Activated T-helper 2 cell treated with anti-CD3 and anti-CD28 coated beads, Interferon-gamma antibody, Interleukin-2, Interleukin-4, amounts not matched to agents 10 μg/mL and 5 μg/mL and 100 μg/mL, durations not matched to agents 14 hours and 24 hours and 36 hours (primary cell): ENCODE results near the gene PPM1E. TPM values are rescaled to one million over a fixed set of nuclear protein-coding genes. Genes with fewer than 3 reads are reported as not detected.

ENCODE experiments used
- DNase-seq: peaks from one replicate; pipeline ENCODE4 v3.0.0; 2021; ENCODE audit warnings: low spot score
- H3K27ac Mint-ChIP-seq: one replicate; pipeline ENCODE4 v1.8.0; 2021; ENCODE audit warnings: mixed read lengths
- H3K27me3 Mint-ChIP-seq: one replicate; pipeline ENCODE4 v1.8.0; 2021; ENCODE audit warnings: low read depth, mixed read lengths
- H3K36me3 Mint-ChIP-seq: one replicate; pipeline ENCODE4 v1.8.0; 2021; ENCODE audit warnings: low read depth, mixed read lengths
- H3K4me1 Mint-ChIP-seq: one replicate; pipeline ENCODE4 v1.8.0; 2021; ENCODE audit warnings: low read depth, mixed read lengths
- H3K4me3 Mint-ChIP-seq: one replicate; pipeline ENCODE4 v1.8.0; 2021; ENCODE audit warnings: low read depth, mild to moderate bottlenecking, moderate library complexity, mixed read lengths
- H3K9me3 Mint-ChIP-seq: one replicate; pipeline ENCODE4 v1.8.0; 2021; ENCODE audit warnings: mixed read lengths
- intact Hi-C: fragments of 100-400 bp; cut with micrococcal nuclease; formaldehyde crosslinking; loops from one replicate; pipeline ENCODE4 v1.15.1; 2023
- total RNA-seq: library from RNA; stranded (reverse); gene quantifications from 2 replicates; pipeline ENCODE4 v1.2.3, GENCODE V29; 2022

The PPM1E gene
- total RNA-seq, 1 donor from 2014 or later, result not detected

GRCh38 chr17:58899191-58899590 is 143.5 kb downstream of the PPM1E start:
- H3K27ac Mint-ChIP-seq, result no peak overlapping the region
- H3K27me3 Mint-ChIP-seq, result peaks cover 2% of the 10 kb centered on the region
- no peak overlapping the region for H3K4me3 Mint-ChIP-seq
- intact Hi-C loops, result no loop called here
- H3K9me3 Mint-ChIP-seq, result no peaks in the 10 kb centered on the region
- no peak for DNase-seq
- H3K4me1 Mint-ChIP-seq, result no peaks in the 10 kb centered on the region
- H3K36me3 Mint-ChIP-seq, result no peaks in the 10 kb centered on the region

DNA sequence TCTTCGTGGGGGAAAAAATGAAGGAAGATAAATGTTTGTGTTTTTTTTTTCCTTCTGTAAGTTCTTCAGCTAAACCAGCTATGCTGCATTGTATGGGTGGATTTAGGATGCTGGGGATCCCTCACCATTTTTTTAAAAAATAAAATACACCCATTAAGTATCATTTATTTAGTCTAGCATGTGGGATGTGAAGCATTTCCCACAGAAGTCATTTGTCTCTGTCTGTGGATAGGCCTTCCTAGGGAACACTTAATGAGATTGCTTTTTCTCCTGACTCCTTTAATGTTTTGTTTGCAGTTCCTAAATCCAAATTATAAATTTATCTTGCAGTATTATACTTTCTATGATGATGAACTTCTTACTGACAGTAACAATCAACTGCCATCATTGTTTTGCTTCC is 146.7 kb downstream of the PPM1E start:
- Mint-ChIP-seq H3K27ac (no peak overlapping the region), H3K9me3 (peaks cover 5% of the 10 kb centered on the region), H3K27me3 (peaks cover 2% of the 10 kb centered on the region), H3K36me3 (no peaks in the 10 kb centered on the region), H3K4me1 (no peaks in the 10 kb centered on the region), H3K4me3 (no peak overlapping the region)
- intact Hi-C loops, result no loop called here
- no peak for DNase-seq

- Mint-ChIP-seq H3K27me3 (peaks cover 5% of the 10 kb centered on the region), H3K4me1 (no peaks in the 10 kb centered on the region), H3K36me3 (no peaks in the 10 kb centered on the region), H3K4me3 (no peak overlapping the region), H3K9me3 (peaks cover 17% of the 10 kb centered on the region), H3K27ac (no peak overlapping the region)
- no peak for DNase-seq
- intact Hi-C loops, result no loop called here
Observed at GRCh38 chr17:58911741-58912343, 156.2 kb downstream of the PPM1E start.

DNA sequence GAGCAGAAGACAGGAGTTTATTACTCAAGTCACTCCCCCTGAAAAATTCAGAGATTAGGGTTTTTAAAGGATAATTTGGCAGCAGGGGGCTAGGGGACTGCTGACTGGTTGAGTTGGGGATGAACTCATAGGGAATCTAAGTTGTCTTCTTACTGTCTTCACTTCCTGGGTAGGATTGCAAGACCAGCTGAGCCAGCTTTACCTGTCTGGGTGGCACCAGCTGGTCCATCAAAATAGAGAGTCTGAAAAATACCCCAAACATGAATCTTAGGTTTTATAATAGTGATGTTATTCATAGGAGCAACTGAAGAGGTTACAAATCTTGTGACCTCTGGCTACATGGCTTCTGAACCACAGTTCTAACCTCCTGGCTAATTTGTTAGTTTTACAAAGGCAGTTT is 157.9 kb downstream of the PPM1E start:
- H3K4me3 Mint-ChIP-seq, result no peak overlapping the region
- no peaks in the 10 kb centered on the region for H3K4me1 Mint-ChIP-seq
- peaks cover 9% of the 10 kb centered on the region for H3K27me3 Mint-ChIP-seq
- H3K36me3 Mint-ChIP-seq, result no peaks in the 10 kb centered on the region
- intact Hi-C loops, result no loop called here
- no peak for DNase-seq
- H3K9me3 Mint-ChIP-seq, result peaks cover 17% of the 10 kb centered on the region
- H3K27ac Mint-ChIP-seq, result no peak overlapping the region

DNA sequence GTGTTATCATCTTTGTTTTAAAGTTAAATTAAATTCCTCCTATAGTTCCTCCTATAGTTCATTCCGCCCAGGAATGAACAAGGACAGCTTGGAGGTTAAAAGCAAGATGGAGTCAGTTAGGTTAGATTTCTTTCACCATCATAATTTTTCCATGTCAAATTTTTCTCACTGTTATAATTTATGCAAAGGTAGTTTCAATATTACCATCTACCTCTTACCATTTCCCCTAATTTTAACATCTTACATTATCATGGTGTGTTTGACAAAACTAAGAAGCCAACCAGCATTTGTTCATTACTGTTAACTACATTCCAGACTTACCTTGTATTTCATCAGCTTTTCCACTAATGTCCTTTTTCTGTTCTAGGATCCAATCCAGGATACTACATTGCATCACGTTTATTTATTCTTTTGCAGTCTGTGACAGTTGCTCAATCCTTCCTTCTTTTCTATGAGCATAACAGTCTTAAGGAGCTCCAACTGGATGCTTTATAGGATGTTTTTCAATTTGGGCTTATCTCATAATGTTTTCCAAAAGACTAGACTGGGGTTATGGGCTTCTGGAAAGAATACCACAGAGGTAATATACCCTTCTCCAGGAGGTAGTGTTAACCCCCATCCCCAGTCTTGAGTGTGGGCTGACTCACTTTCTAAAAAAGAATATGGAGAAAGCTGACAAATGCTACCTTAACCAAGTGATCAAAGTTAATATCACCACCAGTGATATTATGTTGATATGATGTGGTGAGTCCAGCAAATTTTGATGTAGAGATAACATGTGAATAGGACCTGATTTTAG is 158.5 kb downstream of the PPM1E start:
- intact Hi-C loops, result no loop called here
- no peaks in the 10 kb centered on the region for H3K36me3 Mint-ChIP-seq
- no peak for DNase-seq
- H3K27ac Mint-ChIP-seq, result no peak overlapping the region
- peaks cover 11% of the 10 kb centered on the region for H3K27me3 Mint-ChIP-seq
- H3K9me3 Mint-ChIP-seq, result peaks cover 17% of the 10 kb centered on the region
- H3K4me1 Mint-ChIP-seq, result no peaks in the 10 kb centered on the region
- H3K4me3 Mint-ChIP-seq, result no peak overlapping the region

DNA sequence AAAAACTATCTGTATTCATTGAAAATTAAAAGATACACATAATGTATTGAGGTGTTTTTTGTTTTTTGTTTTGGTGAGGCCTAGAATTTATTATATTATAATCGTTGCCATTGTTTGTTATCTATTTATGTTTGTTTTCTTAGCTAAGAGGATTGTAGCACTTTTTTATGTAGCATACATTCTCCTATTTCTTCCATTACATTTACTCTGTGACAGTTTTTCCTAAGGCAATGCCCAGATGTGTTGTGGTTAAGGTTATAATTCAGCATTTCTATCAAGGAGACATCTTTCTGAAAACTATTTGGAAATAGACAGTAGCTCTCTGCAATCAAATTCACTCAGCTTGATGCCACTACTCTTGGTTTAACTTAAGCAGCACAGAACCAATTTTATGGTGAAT is 161.6 kb downstream of the PPM1E start:
- Mint-ChIP-seq H3K9me3 (peaks cover 2% of the 10 kb centered on the region), H3K27ac (no peak overlapping the region), H3K27me3 (peaks cover 17% of the 10 kb centered on the region), H3K36me3 (no peaks in the 10 kb centered on the region), H3K4me3 (no peak overlapping the region), H3K4me1 (peaks cover 9% of the 10 kb centered on the region)
- intact Hi-C loops, result no loop called here
- DNase-seq, result no peak

DNA sequence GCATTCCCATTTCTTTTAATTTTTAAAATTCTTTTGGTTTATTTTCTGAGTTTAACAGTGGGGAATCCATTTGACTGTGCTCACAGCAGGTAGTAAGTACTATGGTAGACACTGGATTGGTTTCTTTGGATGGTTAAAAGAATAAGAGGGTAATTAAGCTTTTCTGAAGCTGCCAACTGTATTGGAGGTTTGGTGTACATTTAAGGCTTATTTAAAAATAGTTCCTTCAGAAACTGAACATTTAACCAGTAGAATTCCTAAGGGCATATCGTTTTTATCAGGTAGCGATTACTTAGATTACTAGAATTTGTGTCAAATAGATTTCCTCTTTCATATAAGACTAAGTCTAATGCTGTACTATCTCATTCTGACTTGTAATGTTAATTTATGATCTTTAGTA is 162.4 kb downstream of the PPM1E start:
- no peak for DNase-seq
- Mint-ChIP-seq H3K27me3 (peaks cover 17% of the 10 kb centered on the region), H3K36me3 (no peaks in the 10 kb centered on the region), H3K9me3 (no peaks in the 10 kb centered on the region), H3K27ac (no peak overlapping the region), H3K4me1 (peaks cover 9% of the 10 kb centered on the region), H3K4me3 (no peak overlapping the region)
- intact Hi-C loops, result no loop called here

DNA sequence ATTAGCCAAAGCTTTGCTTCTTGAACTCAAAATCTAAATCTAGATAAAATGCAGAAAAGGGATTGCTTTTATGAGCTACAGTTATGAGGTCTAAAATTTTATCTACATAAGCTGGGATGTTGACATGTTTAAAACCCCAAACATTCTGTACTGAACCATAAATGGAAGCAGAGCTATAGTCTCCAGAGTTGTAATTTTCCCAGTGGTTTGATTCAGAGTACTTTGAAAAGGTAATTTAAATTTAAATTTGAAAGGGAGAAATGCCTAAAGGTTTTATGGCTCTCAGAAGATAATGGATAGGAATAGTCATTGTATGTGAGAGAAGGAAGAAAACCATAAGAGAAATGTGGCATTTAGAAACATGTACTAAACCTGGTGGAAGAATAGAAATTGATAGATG is 163.2 kb downstream of the PPM1E start:
- H3K36me3 Mint-ChIP-seq, result no peaks in the 10 kb centered on the region
- H3K4me3 Mint-ChIP-seq, result no peak overlapping the region
- peaks cover 9% of the 10 kb centered on the region for H3K4me1 Mint-ChIP-seq
- no peaks in the 10 kb centered on the region for H3K9me3 Mint-ChIP-seq
- no peak for DNase-seq
- H3K27ac Mint-ChIP-seq, result no peak overlapping the region
- peaks cover 17% of the 10 kb centered on the region for H3K27me3 Mint-ChIP-seq
- intact Hi-C loops, result no loop called here

GRCh38 chr17:58920773-58921172 is 165.1 kb downstream of the PPM1E start:
- H3K27me3 Mint-ChIP-seq, result peaks cover 13% of the 10 kb centered on the region
- intact Hi-C loops, result no loop called here
- no peak for DNase-seq
- H3K4me3 Mint-ChIP-seq, result no peak overlapping the region
- H3K4me1 Mint-ChIP-seq, result peaks cover 9% of the 10 kb centered on the region
- no peaks in the 10 kb centered on the region for H3K9me3 Mint-ChIP-seq
- H3K36me3 Mint-ChIP-seq, result no peaks in the 10 kb centered on the region
- no peak overlapping the region for H3K27ac Mint-ChIP-seq

GRCh38 chr17:58932956-58933355 is 177.3 kb downstream of the PPM1E start:
- Mint-ChIP-seq H3K36me3 (no peaks in the 10 kb centered on the region), H3K4me3 (no peak overlapping the region), H3K27me3 (peaks cover 16% of the 10 kb centered on the region), H3K27ac (no peak overlapping the region), H3K9me3 (no peaks in the 10 kb centered on the region), H3K4me1 (no peaks in the 10 kb centered on the region)
- DNase-seq, result no peak
- intact Hi-C loops, result no loop called here

GRCh38 chr17:58936295-58936694 is 180.6 kb downstream of the PPM1E start:
- H3K9me3 Mint-ChIP-seq, result no peaks in the 10 kb centered on the region
- H3K4me3 Mint-ChIP-seq, result no peak overlapping the region
- no peak for DNase-seq
- intact Hi-C loops, result no loop called here
- no peak overlapping the region for H3K27ac Mint-ChIP-seq
- peaks cover 9% of the 10 kb centered on the region for H3K27me3 Mint-ChIP-seq
- H3K36me3 Mint-ChIP-seq, result no peaks in the 10 kb centered on the region
- no peaks in the 10 kb centered on the region for H3K4me1 Mint-ChIP-seq

- intact Hi-C loops, result no loop called here
- Mint-ChIP-seq H3K9me3 (peaks cover 16% of the 10 kb centered on the region), H3K27ac (no peak overlapping the region), H3K4me3 (no peak overlapping the region), H3K27me3 (peaks cover 6% of the 10 kb centered on the region), H3K36me3 (no peaks in the 10 kb centered on the region), H3K4me1 (no peaks in the 10 kb centered on the region)
- no peak for DNase-seq
Observed at GRCh38 chr17:58944166-58944565, 188.5 kb downstream of the PPM1E start.

- H3K27me3 Mint-ChIP-seq, result peaks cover 4% of the 10 kb centered on the region
- intact Hi-C loops, result no loop called here
- H3K27ac Mint-ChIP-seq, result no peak overlapping the region
- H3K36me3 Mint-ChIP-seq, result peaks cover 4% of the 10 kb centered on the region
- no peak for DNase-seq
- H3K4me1 Mint-ChIP-seq, result no peaks in the 10 kb centered on the region
- H3K9me3 Mint-ChIP-seq, result peaks cover 41% of the 10 kb centered on the region
- H3K4me3 Mint-ChIP-seq, result no peak overlapping the region
Observed at GRCh38 chr17:58947411-58947810, 191.8 kb downstream of the PPM1E start.
